GM21717 (cell line): ENCODE measurements around the gene ITPKB.

Experiments used
- ATAC-seq: cut with Tn5 transposase; IDR thresholded peaks from one replicate; pipeline ENCODE4 v1.9.1; 2021; ENCODE audit warnings: mild to moderate bottlenecking, moderate library complexity; ENCODE audit not compliant: unreplicated experiment

ITPKB gene

DNA sequence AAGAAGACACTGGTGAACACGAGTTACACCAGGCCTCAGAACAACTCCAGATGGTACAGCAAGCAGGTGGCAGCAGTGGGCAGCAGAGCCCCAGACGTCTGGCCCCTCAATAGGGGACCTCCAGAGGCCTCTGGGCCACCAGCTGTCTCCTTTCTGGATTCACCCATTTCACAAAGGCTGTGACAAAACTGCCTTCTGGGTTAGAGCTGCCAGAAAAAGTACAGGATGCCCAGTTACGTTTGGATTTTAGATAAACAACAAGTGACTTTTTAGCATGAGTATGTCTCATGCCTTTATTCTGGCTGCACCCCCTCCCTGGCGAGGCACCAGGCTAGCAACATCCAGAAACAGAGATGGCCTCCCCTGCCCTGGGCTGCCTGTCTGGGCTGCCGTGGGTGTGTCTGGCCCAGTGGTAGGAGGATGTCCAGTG is 30.1 kb downstream of the ITPKB start:
- no peak for ATAC-seq

DNA sequence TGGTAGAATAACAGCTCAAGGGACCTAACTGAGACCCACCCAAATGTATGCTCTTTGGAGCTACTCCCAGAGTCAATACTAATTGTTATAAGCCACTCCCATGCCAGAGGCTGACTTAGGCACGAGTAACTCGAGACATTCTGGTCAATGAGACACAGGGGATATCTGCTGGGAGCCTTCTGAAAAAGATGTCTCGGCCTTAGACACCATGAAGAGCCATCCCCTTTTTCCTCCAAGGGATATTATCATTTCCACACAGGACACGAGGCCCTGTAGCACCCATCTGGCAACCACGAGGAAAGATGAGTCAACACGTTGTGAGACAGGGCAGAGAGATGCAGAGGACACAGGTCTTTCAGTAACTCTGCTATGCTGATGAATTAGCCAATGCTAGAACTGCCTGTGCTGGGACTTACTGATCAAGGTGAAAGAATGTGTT is 30.7 kb downstream of the ITPKB start:
- no peak for ATAC-seq

DNA sequence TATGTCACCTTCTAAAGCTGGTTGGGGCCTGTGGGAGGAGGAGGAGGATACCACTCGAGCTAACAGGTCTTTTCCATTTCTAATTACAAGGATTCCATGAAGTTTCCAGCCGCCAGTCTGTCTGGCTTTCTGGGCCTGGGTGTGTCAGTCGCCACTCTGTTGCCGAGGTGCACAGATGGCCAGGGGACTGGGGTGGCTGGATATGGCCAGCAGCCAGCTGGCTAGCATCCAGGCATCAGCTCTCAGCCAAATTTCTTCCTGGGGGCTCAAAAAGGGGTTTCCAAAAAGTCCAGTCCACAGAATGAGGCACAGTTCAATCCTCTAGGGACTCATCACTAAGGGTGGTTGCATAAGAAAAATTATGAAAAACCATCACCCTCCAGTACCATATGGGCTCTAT is 32.4 kb downstream of the ITPKB start:
- no peak for ATAC-seq

DNA sequence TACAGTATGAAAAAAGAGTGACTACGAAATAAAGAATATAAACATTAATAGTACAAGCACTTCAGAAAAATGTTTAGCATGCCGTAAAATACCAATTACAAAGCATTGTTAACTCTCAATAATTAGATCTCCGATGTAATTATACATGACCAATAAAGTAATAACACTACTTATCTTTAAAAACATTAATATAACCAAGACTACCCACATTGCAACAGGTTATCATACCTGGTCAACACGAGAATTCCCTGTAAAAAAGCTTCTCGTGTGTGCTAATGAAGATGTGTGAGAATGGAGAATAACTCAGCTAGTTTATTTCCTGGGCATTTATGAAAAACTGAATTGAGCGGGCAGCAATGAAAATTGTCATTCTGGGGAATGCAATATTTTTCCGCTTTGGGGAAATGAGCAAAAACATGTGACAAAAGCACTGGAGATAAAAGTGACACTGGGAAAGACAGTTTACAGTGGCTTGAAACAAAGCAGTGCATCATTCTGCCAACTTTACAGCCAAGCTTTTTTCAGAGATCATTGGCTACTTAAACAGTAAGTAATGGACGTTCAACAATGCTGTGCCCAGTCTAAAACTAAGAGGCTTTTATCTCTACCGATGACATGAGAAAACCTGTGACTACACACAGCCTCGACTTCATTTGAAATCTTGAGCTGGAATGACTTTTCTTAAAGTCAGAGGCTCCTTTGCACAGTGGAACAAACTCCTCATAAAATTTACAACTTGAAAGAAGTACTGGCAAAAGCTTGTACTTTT is 34.7 kb downstream of the ITPKB start:
- no peak for ATAC-seq

- ATAC-seq, result peak; percentile 69
Observed at GRCh38 chr1:226702957-226703831, 35.9 kb downstream of the ITPKB start.

GRCh38 chr1:226702318-226702956 is 36.6 kb downstream of the ITPKB start:
- no peak for ATAC-seq

DNA sequence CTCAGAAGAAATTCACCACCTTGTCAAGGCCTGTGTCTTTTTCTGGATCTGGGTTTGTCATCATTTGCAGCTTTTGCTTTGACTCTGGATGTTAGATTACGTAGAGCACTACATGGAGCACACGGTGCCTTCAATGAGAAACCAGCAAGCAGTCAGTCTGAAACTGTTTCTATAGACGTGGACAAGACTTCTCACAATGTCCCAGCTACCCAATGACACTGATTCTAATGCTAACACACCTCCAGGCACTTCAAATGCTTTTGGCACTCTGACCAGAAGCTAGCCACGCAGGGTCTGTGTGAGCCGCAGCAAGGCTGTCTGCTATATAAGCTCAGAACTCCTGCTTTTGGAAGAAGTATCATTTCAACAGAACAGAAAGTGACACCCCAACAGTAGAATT is 38.2 kb downstream of the ITPKB start:
- no peak for ATAC-seq

DNA sequence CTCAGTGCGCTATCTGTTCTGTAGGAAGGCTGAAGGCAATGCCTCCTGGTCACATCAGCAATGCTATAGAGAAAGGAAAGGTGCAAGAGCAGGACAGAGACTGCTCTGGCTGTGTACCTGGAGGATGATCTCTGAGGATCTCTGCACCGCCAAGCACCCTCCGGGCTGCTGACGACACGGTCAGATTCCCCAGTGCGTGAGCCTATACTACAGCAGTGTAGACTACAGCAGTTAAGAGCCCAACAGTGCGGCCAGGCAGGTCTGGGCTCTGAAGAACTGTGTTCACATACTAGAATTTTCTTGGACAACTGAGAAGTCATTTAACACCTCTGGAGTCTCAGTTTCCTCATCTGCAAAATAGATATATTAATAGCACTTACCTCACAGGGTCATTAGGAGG is 39.9 kb downstream of the ITPKB start:
- no peak for ATAC-seq

DNA sequence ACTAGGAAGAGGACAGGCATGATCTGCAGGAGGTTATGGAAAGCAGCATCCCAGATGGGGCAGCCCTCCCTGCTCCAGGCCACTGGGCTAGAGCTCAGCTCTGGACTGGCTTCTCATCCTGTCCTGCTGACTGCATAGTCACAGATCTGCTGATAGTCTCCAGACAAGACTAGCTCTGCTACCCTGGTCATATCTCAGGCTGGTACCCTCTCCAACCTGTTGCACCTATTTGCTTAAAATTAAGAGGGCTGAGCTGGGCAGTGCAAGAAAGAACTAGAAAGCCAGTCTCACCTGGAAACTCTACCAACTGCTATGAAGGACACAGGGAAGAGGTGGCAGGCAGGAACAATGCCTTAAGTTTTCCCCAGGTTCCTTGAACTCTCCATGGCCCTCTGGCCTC is 40.4 kb downstream of the ITPKB start:
- ATAC-seq, result no peak

DNA sequence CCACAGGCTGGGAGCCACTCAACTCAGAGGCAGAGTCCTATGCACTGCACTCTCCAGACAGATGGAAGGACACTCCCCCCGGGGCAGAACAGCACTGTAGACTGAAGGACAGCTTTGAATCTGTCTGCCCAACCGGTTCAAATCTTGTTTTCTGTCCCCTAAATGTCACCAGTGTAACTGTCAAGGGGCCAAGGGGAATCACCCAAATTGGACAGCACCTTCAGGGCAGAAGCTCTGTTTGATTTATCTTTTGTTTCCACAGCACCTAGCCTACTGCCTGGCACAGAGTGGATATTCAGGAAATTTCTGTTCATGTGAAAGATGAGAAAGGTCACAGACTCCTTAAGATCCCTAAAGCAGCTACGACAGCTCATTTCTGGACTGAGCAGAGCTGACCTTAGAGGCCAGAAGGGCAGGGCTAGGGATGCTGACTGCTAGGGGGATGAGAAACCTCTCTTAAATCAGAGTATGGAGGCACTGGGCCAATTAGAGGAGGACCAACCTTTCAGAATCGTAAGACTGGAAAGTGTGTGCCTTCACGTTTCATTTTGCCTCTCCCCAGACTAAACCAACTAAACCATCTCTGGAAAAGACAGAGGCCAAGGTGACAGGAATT is 41.0 kb downstream of the ITPKB start:
- ATAC-seq, result peak; percentile 8

GRCh38 chr1:226697151-226697928 is 41.7 kb downstream of the ITPKB start:
- peak; percentile 58 for ATAC-seq

- no peak for ATAC-seq
Observed at GRCh38 chr1:226696547-226696946, 42.5 kb downstream of the ITPKB start.

- no peak for ATAC-seq
Observed at GRCh38 chr1:226695335-226695900, 43.7 kb downstream of the ITPKB start.

- no peak for ATAC-seq
Observed at GRCh38 chr1:226692823-226693222, 46.3 kb downstream of the ITPKB start.

DNA sequence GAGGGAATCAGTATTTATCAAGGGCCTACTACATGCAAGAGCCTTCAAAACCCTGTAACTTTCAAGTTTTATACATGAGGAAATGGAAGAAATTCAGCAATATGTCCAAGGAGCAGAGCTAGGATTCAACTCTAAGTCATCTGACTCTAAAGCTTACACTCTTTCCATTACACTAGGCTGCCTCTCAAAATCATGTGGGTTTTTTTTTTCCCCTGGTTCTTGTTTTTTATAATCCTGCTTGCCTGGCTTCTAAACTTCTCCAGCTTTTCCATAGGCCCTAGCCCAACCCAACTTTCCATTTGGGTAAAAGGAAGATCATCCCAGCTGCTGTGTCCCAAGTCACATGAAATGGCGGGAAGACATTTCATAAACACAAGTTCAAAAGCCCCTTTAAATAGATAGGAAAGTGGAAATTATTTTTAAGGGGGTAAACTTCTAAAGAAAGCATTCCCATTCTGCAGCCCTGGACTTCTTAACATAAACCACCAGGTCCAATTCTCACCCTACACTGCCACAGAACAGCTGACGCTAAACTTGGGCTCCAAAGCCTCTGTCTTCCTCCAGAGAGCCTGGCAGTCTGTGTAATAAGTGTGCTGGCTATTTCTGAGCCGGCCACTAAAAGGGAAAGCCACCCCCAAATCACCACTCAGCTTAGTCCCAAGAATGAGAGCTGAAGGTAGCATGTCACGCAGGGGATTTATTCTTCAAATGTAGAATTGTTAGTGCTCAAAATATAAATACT is 46.9 kb downstream of the ITPKB start:
- no peak for ATAC-seq

DNA sequence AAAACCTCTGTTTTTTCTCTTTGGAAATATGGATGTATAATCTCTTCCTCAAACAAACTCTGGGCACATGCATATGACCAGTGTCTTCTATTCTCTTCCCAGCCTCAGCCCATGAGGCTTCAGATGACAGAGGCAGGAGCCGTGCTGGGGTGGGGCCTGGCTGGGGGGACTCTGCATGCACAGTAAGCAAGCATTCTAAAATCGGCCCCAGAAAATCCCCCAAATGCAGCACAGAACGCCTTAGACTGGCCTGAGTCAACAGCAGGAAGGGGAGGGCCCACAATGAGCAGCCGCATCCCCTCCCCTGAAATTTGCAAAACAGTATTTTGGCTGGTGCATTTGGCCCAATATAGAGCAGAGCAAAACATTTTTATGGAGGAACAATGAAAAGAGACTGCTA is 47.8 kb downstream of the ITPKB start:
- ATAC-seq, result no peak

- no peak for ATAC-seq
Observed at GRCh38 chr1:226690460-226690982, 48.6 kb downstream of the ITPKB start.

DNA sequence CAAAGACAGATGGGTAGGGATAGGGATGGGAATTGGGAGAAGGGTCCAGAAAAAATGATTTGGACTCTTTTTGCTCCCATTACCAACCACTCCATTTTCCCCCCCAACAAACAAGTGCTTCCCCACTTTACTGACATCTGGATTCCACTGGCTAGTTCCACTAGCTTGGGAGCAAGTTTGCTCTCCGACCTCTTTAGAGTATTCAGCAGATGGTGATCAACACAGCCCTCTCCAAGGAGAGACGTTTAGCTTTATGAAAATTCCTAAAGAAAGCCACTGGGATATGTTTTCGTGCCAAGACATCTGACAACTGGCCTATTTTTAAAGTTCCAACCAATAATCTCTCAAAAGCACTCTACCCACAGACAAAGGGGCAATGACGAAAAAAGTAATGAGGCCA is 50.3 kb downstream of the ITPKB start:
- ATAC-seq, result no peak
